ENCODE results near the gene MROH7. TPM values are rescaled to one million over a fixed set of nuclear protein-coding genes. Genes with fewer than 3 reads are reported as not detected.

MROH7 gene
- total and polyA plus RNA-seq, 8 donors: 0.68 to 33.8 (median 5.2) TPM

DNA sequence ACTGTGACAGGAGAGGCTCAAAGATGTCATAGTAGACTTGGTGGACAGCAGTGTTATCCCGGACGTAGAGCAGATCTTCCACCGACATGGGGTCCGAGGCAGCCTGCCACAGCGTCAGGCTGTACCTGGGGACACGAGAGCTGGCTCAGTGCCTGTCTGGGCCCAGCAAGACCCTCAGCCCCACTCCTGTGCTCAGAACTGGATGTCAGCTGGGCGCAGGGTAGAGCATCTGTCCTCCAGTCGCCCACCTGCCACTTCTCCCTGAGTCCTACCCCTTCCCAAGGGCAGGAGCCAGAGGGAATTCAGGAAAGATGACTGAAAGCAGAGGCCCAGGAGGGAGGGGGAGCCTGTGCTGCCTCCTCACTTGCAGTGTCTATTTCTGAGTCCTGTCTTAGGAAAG lies 30.0 kb upstream of the MROH7 start:
- no peak overlapping the region for H3K27ac ChIP-seq
- H3K27me3 ChIP-seq: no peaks in the 10 kb centered on the region
- H3K4me3 ChIP-seq: no peak overlapping the region
- intact Hi-C loops (cut with DNase I; ENCODE audit: low total_unique reads): no loop called here
- no peaks in the 10 kb centered on the region for H3K9me3 ChIP-seq
- DNase-seq: no peak
- H3K36me3 ChIP-seq: peaks cover 5 to 41% (median 32%) of the 10 kb centered on the region in 4 donors
- peaks cover 0 to 4% (median 0%) of the 10 kb centered on the region in 4 donors for H3K4me1 ChIP-seq
- WGBS, 5 donors: 87 to 93% (median 91%) methylated on average over 7 to 8 of the region's 8 CpGs
- TF ChIP-seq POLR2AphosphoS5 (IDR thresholded peaks at IDR 0.05) (no peak), EP300 (IDR thresholded peaks at IDR 0.05) (no peak), POLR2A (IDR thresholded peaks at IDR 0.05) (no peak)
- TF ChIP-seq, protein P1, sequence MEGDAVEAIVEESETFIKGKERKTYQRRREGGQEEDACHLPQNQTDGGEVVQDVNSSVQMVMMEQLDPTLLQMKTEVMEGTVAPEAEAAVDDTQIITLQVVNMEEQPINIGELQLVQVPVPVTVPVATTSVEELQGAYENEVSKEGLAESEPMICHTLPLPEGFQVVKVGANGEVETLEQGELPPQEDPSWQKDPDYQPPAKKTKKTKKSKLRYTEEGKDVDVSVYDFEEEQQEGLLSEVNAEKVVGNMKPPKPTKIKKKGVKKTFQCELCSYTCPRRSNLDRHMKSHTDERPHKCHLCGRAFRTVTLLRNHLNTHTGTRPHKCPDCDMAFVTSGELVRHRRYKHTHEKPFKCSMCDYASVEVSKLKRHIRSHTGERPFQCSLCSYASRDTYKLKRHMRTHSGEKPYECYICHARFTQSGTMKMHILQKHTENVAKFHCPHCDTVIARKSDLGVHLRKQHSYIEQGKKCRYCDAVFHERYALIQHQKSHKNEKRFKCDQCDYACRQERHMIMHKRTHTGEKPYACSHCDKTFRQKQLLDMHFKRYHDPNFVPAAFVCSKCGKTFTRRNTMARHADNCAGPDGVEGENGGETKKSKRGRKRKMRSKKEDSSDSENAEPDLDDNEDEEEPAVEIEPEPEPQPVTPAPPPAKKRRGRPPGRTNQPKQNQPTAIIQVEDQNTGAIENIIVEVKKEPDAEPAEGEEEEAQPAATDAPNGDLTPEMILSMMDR (IDR thresholded peaks at IDR 0.05): no peak

DNA sequence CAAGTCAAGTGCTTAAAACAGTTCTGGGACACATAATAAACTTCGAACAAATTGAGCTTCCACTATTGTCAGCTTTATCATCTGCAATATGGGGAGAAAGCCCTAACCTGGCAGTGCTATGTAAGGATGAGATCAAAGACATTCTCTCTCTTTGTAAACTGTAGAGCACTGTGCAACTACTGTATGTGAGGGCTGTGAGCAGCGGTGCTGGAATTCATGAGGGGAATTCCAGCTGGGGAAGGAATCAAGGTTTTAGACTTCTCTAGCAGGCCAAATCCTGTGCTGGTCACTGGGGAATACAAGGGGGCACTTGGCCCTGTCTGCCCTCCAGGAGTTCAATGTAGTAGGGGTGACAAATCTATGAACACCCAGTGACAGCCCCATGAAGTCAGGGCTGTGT lies 27.6 kb upstream of the MROH7 start:
- no peak overlapping the region for H3K4me3 ChIP-seq
- peaks cover 0 to 17% (median 12%) of the 10 kb centered on the region in 4 donors for H3K36me3 ChIP-seq
- no peak overlapping the region for H3K27ac ChIP-seq
- no peak for TF ChIP-seq POLR2AphosphoS5 (IDR thresholded peaks at IDR 0.05)
- no peak for TF ChIP-seq POLR2A (IDR thresholded peaks at IDR 0.05)
- TF ChIP-seq, protein P1 (IDR thresholded peaks at IDR 0.05): no peak
- no peak for TF ChIP-seq EP300 (IDR thresholded peaks at IDR 0.05)
- 69 to 87% (median 81%) methylated on average over 2 of the region's 2 CpGs for WGBS, 5 donors
- intact Hi-C loops (cut with DNase I; ENCODE audit: low total_unique reads): no loop called here
- H3K9me3 ChIP-seq: no peaks in the 10 kb centered on the region
- H3K27me3 ChIP-seq: no peaks in the 10 kb centered on the region
- DNase-seq: no peak
- H3K4me1 ChIP-seq: peaks cover 0 to 4% (median 0%) of the 10 kb centered on the region in 4 donors

DNA sequence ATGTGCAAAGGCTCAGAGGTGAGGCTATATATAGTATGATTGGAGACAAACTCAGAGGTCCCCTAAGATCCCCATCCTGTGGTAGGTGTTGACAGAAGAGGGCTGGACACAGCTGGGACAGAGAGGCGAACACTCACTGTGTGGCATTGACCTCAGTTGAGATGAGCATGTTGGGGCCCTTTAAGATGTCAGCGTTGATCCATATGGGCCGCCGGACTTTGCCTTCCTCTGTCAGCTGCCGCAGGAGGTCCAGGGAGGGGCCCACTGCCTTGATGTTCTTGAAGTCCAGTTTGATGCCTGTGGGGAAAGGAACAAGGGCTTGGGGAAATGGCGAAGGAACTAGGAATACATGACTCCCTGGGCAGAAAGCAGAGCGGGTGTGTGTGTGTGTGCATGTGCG lies 27.0 kb upstream of the MROH7 start:
- TF ChIP-seq POLR2A (IDR thresholded peaks at IDR 0.05) (no peak), POLR2AphosphoS5 (IDR thresholded peaks at IDR 0.05) (no peak), EP300 (IDR thresholded peaks at IDR 0.05) (no peak)
- TF ChIP-seq, protein P1 (IDR thresholded peaks at IDR 0.05): no peak
- Histone ChIP-seq H3K4me1 (peaks cover 0 to 4% (median 0%) of the 10 kb centered on the region in 4 donors), H3K27me3 (no peaks in the 10 kb centered on the region), H3K4me3 (no peak overlapping the region), H3K36me3 (peaks cover 0 to 12% (median 6%) of the 10 kb centered on the region in 4 donors), H3K9me3 (no peaks in the 10 kb centered on the region), H3K27ac (no peak overlapping the region)
- 62 to 77% (median 68%) methylated on average over 8 of the region's 8 CpGs for WGBS, 5 donors
- intact Hi-C loops (cut with DNase I; ENCODE audit: low total_unique reads): no loop called here
- DNase-seq: no peak

DNA sequence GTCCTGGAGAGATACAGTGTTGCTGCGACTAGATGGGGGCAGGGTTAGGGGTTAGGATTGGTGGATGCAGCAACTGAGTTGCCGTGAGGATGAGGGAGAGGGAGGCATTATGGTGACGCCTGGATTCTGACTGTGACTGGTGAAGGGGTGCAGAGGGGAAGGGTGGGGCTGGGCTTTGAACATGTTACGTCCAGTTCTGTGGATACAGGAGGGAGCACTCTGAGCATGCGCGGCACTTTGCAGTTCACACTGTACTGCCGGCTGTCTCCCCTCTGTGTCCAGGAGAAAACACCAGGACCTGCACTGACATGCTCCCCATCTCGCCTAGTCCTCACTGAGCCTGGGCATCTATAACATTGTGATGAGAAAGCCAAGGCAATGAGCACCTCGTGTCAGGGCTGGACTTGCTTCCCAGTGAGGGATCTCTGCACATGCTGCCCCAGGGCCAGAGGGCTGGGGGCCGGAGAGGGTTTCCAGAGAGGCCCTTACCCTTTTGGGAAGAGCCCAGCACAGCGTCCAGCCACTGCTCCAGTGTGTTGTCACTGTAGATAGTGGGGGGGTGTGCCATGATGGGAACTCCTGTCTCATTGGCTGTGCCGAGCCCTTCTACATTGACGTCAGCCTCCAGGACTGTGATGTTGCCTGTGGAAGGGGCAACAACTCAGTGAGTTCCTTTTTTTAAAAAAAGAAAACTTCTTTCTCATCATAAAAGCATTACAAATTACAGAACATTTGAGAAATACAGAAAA lies 25.9 kb upstream of the MROH7 start:
- Histone ChIP-seq H3K36me3 (peaks cover 0 to under 1% (median 0%) of the 10 kb centered on the region in 4 donors), H3K27ac (no peak overlapping the region), H3K4me1 (peaks cover 0 to 4% (median 0%) of the 10 kb centered on the region in 4 donors), H3K27me3 (no peaks in the 10 kb centered on the region), H3K9me3 (no peaks in the 10 kb centered on the region), H3K4me3 (no peak overlapping the region)
- intact Hi-C loops (cut with DNase I; ENCODE audit: low total_unique reads): no loop called here
- no peak for TF ChIP-seq POLR2AphosphoS5 (IDR thresholded peaks at IDR 0.05)
- TF ChIP-seq, protein P1 (IDR thresholded peaks at IDR 0.05): no peak
- 51 to 66% (median 53%) methylated on average over 12 to 13 of the region's 13 CpGs for WGBS, 5 donors
- no peak for DNase-seq
